ENCODE results near the gene RIC8B. TPM values are rescaled to one million over a fixed set of nuclear protein-coding genes. Genes with fewer than 3 reads are reported as not detected.
A peak's percentile ranks its signal among the peaks of the same experiment; 100 is the strongest.

RIC8B gene
- total RNA-seq, 1 experiment from 2014 or later: 29.0 TPM

DNA sequence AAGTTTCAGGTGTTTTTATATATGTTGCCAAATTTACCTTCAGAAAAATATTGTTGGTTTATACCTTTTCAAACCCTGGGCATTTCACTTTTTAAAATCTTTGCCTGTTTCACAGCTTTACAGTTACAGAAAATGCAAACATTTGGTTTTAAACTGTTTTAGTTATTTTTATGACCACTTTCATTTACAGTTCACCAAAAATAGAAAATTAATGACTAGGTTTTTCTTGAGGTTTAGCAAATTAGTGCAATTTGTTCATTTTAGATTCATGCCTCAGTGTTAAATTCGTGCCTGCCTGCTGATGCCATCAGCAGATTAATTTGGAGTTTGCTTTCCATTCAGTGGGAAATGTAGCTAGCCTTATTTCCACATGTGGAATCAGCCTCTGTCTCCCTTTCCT, 45.5 kb downstream of the RIC8B start:
- no peak overlapping the region for H3K4ac ChIP-seq (ENCODE audit: low read depth, low read length)
- H2AK5ac ChIP-seq (ENCODE audit: insufficient read length, low read length): no peak overlapping the region
- no peak overlapping the region for H2BK20ac ChIP-seq (ENCODE audit: low read depth, low read length, poor library complexity, severe bottlenecking)
- H3K4me2 ChIP-seq (ENCODE audit: insufficient read depth, insufficient read length, low read length): no peak overlapping the region
- Mint-ChIP-seq H3K27ac (peak overlapping the region in 1 of 3 experiments; percentile 34; a peak in 2 of 7 replicates), H3K4me3 (no peak overlapping the region), H3K9me3 (no peaks in the 10 kb centered on the region), H3K4me1 (peaks cover 18 to 20% of the 10 kb centered on the region in 2 experiments), H3K36me3 (ENCODE audit: insufficient read depth in 1 of 3, low read depth in 3 of 3) (peaks cover 8 to 42% (median 34%) of the 10 kb centered on the region in 3 experiments; a peak in 6 of 7 replicates), H3K27me3 (ENCODE audit: low read depth) (no peaks in the 10 kb centered on the region)
- H3K23ac ChIP-seq (ENCODE audit: insufficient read length, low read depth, low read length): no peak overlapping the region
- no peak overlapping the region for H2BK12ac ChIP-seq (ENCODE audit: insufficient read length, low read depth, low read length)
- no peaks in the 10 kb centered on the region for H4K20me1 ChIP-seq (ENCODE audit: control insufficient read depth, insufficient read depth, insufficient read length)
- H3K27me3 ChIP-seq (ENCODE audit: insufficient read depth, low read length): no peaks in the 10 kb centered on the region
- no peaks in the 10 kb centered on the region for H3K4me1 ChIP-seq (ENCODE audit: insufficient read depth, low read length)
- H2BK15ac ChIP-seq (ENCODE audit: low read depth, low read length): no peak overlapping the region
- H3K14ac ChIP-seq (ENCODE audit: insufficient read depth, low read length): no peak overlapping the region
- H2BK120ac ChIP-seq (ENCODE audit: low read depth, low read length, poor library complexity, severe bottlenecking): no peak overlapping the region
- H3K9ac ChIP-seq (ENCODE audit: extremely low read depth, insufficient read length, low read length): no peak overlapping the region
- no peak overlapping the region for H3K18ac ChIP-seq (ENCODE audit: insufficient read length, low read depth, low read length)
- peaks cover 3% of the 10 kb centered on the region for H3K79me1 ChIP-seq (ENCODE audit: insufficient read depth, low read depth, low read length, poor library complexity, severe bottlenecking)
- no peaks in the 10 kb centered on the region for H3K23me2 ChIP-seq (ENCODE audit: insufficient read length, low read depth, low read length, poor library complexity, severe bottlenecking)
- no peak overlapping the region for H3K27ac ChIP-seq (ENCODE audit: insufficient read length, low read depth, low read length)
- H2BK5ac ChIP-seq (ENCODE audit: insufficient read length, low read length): no peak overlapping the region
- DNase-seq: no peak
- no peak overlapping the region for H3K56ac ChIP-seq (ENCODE audit: insufficient read length, low read depth, low read length)
- no peak overlapping the region for H4K5ac ChIP-seq (ENCODE audit: insufficient read length, low read depth, low read length)
- H3K79me2 ChIP-seq (ENCODE audit: insufficient read depth, low read length): no peaks in the 10 kb centered on the region
- H3T11ph ChIP-seq (ENCODE audit: low read length): no peak overlapping the region
- no peak overlapping the region for H4K91ac ChIP-seq (ENCODE audit: insufficient read length, low read depth, low read length)
- TF ChIP-seq, protein P1, sequence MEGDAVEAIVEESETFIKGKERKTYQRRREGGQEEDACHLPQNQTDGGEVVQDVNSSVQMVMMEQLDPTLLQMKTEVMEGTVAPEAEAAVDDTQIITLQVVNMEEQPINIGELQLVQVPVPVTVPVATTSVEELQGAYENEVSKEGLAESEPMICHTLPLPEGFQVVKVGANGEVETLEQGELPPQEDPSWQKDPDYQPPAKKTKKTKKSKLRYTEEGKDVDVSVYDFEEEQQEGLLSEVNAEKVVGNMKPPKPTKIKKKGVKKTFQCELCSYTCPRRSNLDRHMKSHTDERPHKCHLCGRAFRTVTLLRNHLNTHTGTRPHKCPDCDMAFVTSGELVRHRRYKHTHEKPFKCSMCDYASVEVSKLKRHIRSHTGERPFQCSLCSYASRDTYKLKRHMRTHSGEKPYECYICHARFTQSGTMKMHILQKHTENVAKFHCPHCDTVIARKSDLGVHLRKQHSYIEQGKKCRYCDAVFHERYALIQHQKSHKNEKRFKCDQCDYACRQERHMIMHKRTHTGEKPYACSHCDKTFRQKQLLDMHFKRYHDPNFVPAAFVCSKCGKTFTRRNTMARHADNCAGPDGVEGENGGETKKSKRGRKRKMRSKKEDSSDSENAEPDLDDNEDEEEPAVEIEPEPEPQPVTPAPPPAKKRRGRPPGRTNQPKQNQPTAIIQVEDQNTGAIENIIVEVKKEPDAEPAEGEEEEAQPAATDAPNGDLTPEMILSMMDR (conservative IDR thresholded peaks at IDR 0.05): no peak
- H2AFZ ChIP-seq (ENCODE audit: low read length): no peak overlapping the region
- H4K8ac ChIP-seq (replicated peaks; ENCODE audit: insufficient read length, low read depth, low read length): no peak overlapping the region
- no peaks in the 10 kb centered on the region for H3K9me3 ChIP-seq (ENCODE audit: control insufficient read depth, low read depth, low read length)
- no CpG with 5 or more reads among the region's 1 CpG for WGBS (ENCODE audit: extremely low coverage, insufficient read length, low lambda C conversion rate)

All from H9 (cell line).